A673 (cell line): Measurements from ENCODE around the gene PDXDC1.
"Not testable (repeated sequence)": the region's sequence is repeated elsewhere in the genome, so short reads cannot be mapped to it uniquely, and the experiment has no call there.

ENCODE experiments used
- EZH2 ChIP-seq: fragments of 200-600 bp; sonication (generic); IDR thresholded peaks from 2 replicates; pipeline ENCODE4 v1.6.1; 2017; ENCODE audit warnings: borderline replicate concordance, low read depth, mild to moderate bottlenecking, mixed read lengths, antibody characterized with exemption, low read length; ENCODE audit not compliant: poor library complexity, severe bottlenecking
- TF ChIP-seq, protein P1 (sequence below): fragments of 300-800, 200-600 bp; sonication (generic); conservative IDR thresholded peaks from 2 replicates; pipeline ENCODE4 v1.5.1; 2017; ENCODE audit warnings: low read depth, mild to moderate bottlenecking, antibody characterized with exemption, low read length, moderate library complexity, mixed read lengths

- TF ChIP-seq, protein P1, sequence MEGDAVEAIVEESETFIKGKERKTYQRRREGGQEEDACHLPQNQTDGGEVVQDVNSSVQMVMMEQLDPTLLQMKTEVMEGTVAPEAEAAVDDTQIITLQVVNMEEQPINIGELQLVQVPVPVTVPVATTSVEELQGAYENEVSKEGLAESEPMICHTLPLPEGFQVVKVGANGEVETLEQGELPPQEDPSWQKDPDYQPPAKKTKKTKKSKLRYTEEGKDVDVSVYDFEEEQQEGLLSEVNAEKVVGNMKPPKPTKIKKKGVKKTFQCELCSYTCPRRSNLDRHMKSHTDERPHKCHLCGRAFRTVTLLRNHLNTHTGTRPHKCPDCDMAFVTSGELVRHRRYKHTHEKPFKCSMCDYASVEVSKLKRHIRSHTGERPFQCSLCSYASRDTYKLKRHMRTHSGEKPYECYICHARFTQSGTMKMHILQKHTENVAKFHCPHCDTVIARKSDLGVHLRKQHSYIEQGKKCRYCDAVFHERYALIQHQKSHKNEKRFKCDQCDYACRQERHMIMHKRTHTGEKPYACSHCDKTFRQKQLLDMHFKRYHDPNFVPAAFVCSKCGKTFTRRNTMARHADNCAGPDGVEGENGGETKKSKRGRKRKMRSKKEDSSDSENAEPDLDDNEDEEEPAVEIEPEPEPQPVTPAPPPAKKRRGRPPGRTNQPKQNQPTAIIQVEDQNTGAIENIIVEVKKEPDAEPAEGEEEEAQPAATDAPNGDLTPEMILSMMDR: peak; percentile 44
- not testable (repeated sequence) for TF ChIP-seq EZH2
Measured at GRCh38 chr16:15071916-15072769, 97.3 kb downstream of the PDXDC1 start.
